PC-3 (cell line): ENCODE measurements around the gene C16orf54. TPM values are rescaled to one million over a fixed set of nuclear protein-coding genes. Genes with fewer than 3 reads are reported as not detected.

ENCODE experiments used
- ATAC-seq: fragments of 200-7000 bp; cut with Tn5 transposase; 2 replicates; pipeline ENCODE4 v1.9.1; 2020; ENCODE audit warnings: mild to moderate bottlenecking, moderate library complexity
- BruUV-seq: library from RNA; stranded (reverse); fragments of 400-500 nt; replicated peaks from 2 replicates; lab custom pipeline; 2021; lab: Mats Ljungman, UMichigan
- CTCF ChIA-PET: fragments of 300-600 bp; sonication (Branson Sonifier 250); formaldehyde crosslinking; loops from one replicate; lab custom pipeline; 2022; ENCODE audit warnings: antibody characterized with exemption; lab: Charles Lee
- POLR2A ChIA-PET: fragments of 300-600 bp; sonication (Branson Sonifier 250); formaldehyde crosslinking; loops from one replicate; lab custom pipeline; 2022; ENCODE audit warnings: antibody characterized with exemption; ENCODE audit not compliant: unreplicated experiment; lab: Charles Lee
- DNase-seq: peaks from one replicate; pipeline ENCODE4 v3.0.0-alpha.2; 2015
- H2AFZ ChIP-seq: fragments of 300-600 bp; sonication (generic); 2 replicates; pipeline ENCODE4 v1.6.0; 2016; ENCODE audit warnings: antibody characterized with exemption, low read length
- H3F3A ChIP-seq: fragments of 300-600 bp; sonication (generic); one replicate; pipeline ENCODE4 v1.6.0; 2017; ENCODE audit warnings: antibody characterized with exemption, low read length, control low read depth, mild to moderate bottlenecking; ENCODE audit not compliant: unreplicated experiment
- H3K27ac ChIP-seq: fragments of 300-600 bp; sonication (generic); 2 replicates; pipeline ENCODE4 v1.5.1; 2016; ENCODE audit warnings: mild to moderate bottlenecking, low read length
- H3K27me3 ChIP-seq: fragments of 300-600 bp; sonication (generic); 2 replicates; pipeline ENCODE4 v1.6.1; 2016; ENCODE audit warnings: low read length, mixed read lengths
- H3K36me3 ChIP-seq: fragments of 300-600 bp; sonication (generic); 2 replicates; pipeline ENCODE4 v1.6.1; 2016; ENCODE audit warnings: low read depth, mixed run types, low read length, mixed read lengths
- H3K4me1 ChIP-seq: fragments of 300-600 bp; sonication (generic); 2 replicates; pipeline ENCODE4 v1.5.1; 2016; ENCODE audit warnings: low read length; ENCODE audit not compliant: insufficient read depth
- H3K4me2 ChIP-seq: fragments of 300-600 bp; sonication (generic); 2 replicates; pipeline ENCODE4 v1.6.0; 2016; ENCODE audit warnings: low read length
- H3K4me3 ChIP-seq: fragments of 300-600 bp; sonication (generic); 2 replicates; pipeline ENCODE4 v1.5.1; 2016; ENCODE audit warnings: mild to moderate bottlenecking, low read length, mixed read lengths
- H3K79me2 ChIP-seq: fragments of 300-600 bp; sonication (generic); 2 replicates; pipeline ENCODE4 v1.6.1; 2017; ENCODE audit warnings: low read length, mixed read lengths
- H3K9ac ChIP-seq: fragments of 300-600 bp; sonication (generic); 2 replicates; pipeline ENCODE4 v1.6.0; 2016; ENCODE audit warnings: mild to moderate bottlenecking, low read length
- H3K9me2 ChIP-seq: fragments of 300-600 bp; sonication (generic); replicated peaks from 2 replicates; pipeline ENCODE4 v1.6.1; 2016; ENCODE audit warnings: mixed run types, low read length, mixed read lengths
- H3K9me3 ChIP-seq: fragments of 300-600 bp; sonication (generic); 2 replicates; pipeline ENCODE4 v1.6.1; 2016; ENCODE audit warnings: low read length, mixed read lengths
- H4K20me1 ChIP-seq: fragments of 300-600 bp; sonication (generic); 2 replicates; pipeline ENCODE4 v1.6.1; 2016; ENCODE audit warnings: low read length, mixed read lengths
- EZH2 ChIP-seq: fragments of 300-600 bp; sonication (generic); IDR thresholded peaks from one replicate; pipeline ENCODE4 v1.6.1; 2017; ENCODE audit warnings: antibody characterized with exemption, mild to moderate bottlenecking, low read length; ENCODE audit not compliant: unreplicated experiment
- EZH2phosphoT487 ChIP-seq: fragments of 300-600 bp; sonication (generic); IDR thresholded peaks from 2 replicates; pipeline ENCODE4 v1.6.1; 2018; ENCODE audit warnings: mild to moderate bottlenecking, antibody characterized with exemption, low read length, borderline replicate concordance
- intact Hi-C: fragments of 100-400 bp; cut with micrococcal nuclease; formaldehyde crosslinking; loops from 2 replicates; pipeline ENCODE4 v1.9.0; 2023
- total RNA-seq: library from RNA; depleted of rRNA; stranded (reverse); fragments of >200 nt; gene quantifications from 2 replicates; pipeline ENCODE4 v1.2.3, GENCODE V29; 2014
- TF ChIP-seq, protein P1 (sequence below): fragments of 300-600 bp; sonication (generic); conservative IDR thresholded peaks from 2 replicates; pipeline ENCODE4 v1.5.1; 2017; ENCODE audit warnings: antibody characterized with exemption, low read depth, mild to moderate bottlenecking, low read length

The C16orf54 gene
- total RNA-seq, 1 experiment from 2014 or later = not detected

DNA sequence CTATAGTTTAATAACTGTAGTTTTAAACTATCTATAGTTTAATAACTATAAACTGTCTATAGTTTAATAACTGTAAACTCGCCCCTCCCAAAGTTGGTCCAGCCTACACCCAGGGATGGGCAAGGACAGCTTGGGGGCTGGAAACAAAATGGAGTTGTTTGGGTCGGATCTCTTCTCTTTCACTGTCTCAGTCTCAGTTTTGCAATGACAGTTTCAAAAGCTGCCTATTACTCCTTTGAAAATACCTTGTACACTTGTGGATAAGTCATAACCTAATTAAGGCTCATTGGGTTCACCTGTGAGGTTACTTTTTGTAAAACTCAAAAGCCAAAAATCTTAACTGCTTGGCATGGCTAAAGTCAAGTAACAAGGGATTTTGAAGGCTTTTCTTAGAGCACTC is 31.4 kb downstream of the C16orf54 start:
- Histone ChIP-seq H3K9ac (no peak overlapping the region), H3K9me2 (no peaks in the 10 kb centered on the region), H3K27ac (no peak overlapping the region), H3K4me3 (no peak overlapping the region), H3K4me2 (no peak overlapping the region), H3K36me3 (no peaks in the 10 kb centered on the region), H2AFZ (no peak overlapping the region), H3K9me3 (no peaks in the 10 kb centered on the region), H3K79me2 (no peaks in the 10 kb centered on the region), H4K20me1 (no peaks in the 10 kb centered on the region), H3K27me3 (no peaks in the 10 kb centered on the region), H3F3A (no peaks in the 10 kb centered on the region), H3K4me1 (no peaks in the 10 kb centered on the region)
- ChIA-PET POLR2A (no interaction called here), CTCF (no interaction called here)
- intact Hi-C loops = no loop called here
- DNase-seq (no peak), ATAC-seq (no peak)
- BruUV-seq = no TSS peak
- no peak for TF ChIP-seq EZH2phosphoT487
- TF ChIP-seq, protein P1, sequence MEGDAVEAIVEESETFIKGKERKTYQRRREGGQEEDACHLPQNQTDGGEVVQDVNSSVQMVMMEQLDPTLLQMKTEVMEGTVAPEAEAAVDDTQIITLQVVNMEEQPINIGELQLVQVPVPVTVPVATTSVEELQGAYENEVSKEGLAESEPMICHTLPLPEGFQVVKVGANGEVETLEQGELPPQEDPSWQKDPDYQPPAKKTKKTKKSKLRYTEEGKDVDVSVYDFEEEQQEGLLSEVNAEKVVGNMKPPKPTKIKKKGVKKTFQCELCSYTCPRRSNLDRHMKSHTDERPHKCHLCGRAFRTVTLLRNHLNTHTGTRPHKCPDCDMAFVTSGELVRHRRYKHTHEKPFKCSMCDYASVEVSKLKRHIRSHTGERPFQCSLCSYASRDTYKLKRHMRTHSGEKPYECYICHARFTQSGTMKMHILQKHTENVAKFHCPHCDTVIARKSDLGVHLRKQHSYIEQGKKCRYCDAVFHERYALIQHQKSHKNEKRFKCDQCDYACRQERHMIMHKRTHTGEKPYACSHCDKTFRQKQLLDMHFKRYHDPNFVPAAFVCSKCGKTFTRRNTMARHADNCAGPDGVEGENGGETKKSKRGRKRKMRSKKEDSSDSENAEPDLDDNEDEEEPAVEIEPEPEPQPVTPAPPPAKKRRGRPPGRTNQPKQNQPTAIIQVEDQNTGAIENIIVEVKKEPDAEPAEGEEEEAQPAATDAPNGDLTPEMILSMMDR = no peak
- TF ChIP-seq EZH2 = no peak

DNA sequence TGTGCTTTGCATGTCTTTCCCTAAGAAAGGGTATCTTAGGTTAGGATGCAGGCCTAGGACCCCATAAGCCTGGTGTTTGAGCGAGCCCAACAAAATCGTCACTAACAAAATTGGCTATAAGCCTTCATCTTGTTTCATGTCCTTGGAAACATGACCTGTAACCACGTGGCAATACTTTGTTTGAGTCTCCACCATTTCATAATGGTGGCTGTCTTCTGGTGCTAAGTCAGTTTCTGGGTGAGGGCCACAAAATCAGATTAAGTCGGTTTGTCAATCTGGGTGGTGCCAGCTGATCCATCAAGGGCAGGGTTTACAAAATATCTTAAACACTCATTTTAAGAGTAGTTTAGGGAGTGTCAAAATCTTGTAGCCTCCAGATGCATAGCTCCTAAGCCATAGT is 33.0 kb downstream of the C16orf54 start:
- DNase-seq = no peak
- no peak for ATAC-seq
- CTCF ChIA-PET = no interaction called here
- no peaks in the 10 kb centered on the region for H3F3A ChIP-seq
- TF ChIP-seq, protein P1 = no peak
- no peak for TF ChIP-seq EZH2
- no peak for TF ChIP-seq EZH2phosphoT487
- BruUV-seq = no TSS peak
- no peaks in the 10 kb centered on the region for H3K27me3 ChIP-seq
- H3K4me1 ChIP-seq = no peaks in the 10 kb centered on the region
- POLR2A ChIA-PET = no interaction called here
- no peak overlapping the region for H3K9ac ChIP-seq
- H3K9me2 ChIP-seq = no peaks in the 10 kb centered on the region
- no peaks in the 10 kb centered on the region for H3K79me2 ChIP-seq
- no peak overlapping the region for H3K4me3 ChIP-seq
- H3K4me2 ChIP-seq = no peak overlapping the region
- H3K27ac ChIP-seq = no peak overlapping the region
- no peak overlapping the region; the same call in 1 of the 2 replicates for H2AFZ ChIP-seq
- no peaks in the 10 kb centered on the region for H3K9me3 ChIP-seq
- H4K20me1 ChIP-seq = no peaks in the 10 kb centered on the region
- intact Hi-C loops = no loop called here
- no peaks in the 10 kb centered on the region for H3K36me3 ChIP-seq
